Neuronal stem cell (in vitro differentiated cells): ENCODE data around the gene ATP1A2.

Experiments used
- DNase-seq: peaks from one replicate; pipeline ENCODE4 v3.0.0-alpha.2; 2013; ENCODE audit warnings: low spot score
- H2AFZ ChIP-seq: one replicate; pipeline ENCODE4 v1.6.1; 2013; ENCODE audit warnings: mild to moderate bottlenecking, low read length, inconsistent platforms
- H2AK5ac ChIP-seq: 2 replicates; pipeline ENCODE4 v1.6.1; 2013; ENCODE audit warnings: low read depth, mild to moderate bottlenecking, inconsistent platforms, low read length, moderate library complexity, mixed read lengths
- H2BK120ac ChIP-seq: 2 replicates; pipeline ENCODE4 v1.6.1; 2013; ENCODE audit warnings: low read depth, mild to moderate bottlenecking, inconsistent platforms, low read length, moderate library complexity, mixed read lengths
- H2BK12ac ChIP-seq: one replicate; pipeline ENCODE4 v1.6.1; 2013; ENCODE audit warnings: low read length, inconsistent platforms
- H2BK15ac ChIP-seq: 2 replicates; pipeline ENCODE4 v1.6.1; 2013; ENCODE audit warnings: mild to moderate bottlenecking, low read length, inconsistent platforms, mixed read lengths
- H2BK5ac ChIP-seq: one replicate; pipeline ENCODE4 v1.6.1; 2013; ENCODE audit warnings: inconsistent platforms, mild to moderate bottlenecking, low read length, moderate library complexity
- H3K14ac ChIP-seq: one replicate; pipeline ENCODE4 v1.6.1; 2013; ENCODE audit warnings: low read length, inconsistent platforms
- H3K18ac ChIP-seq: 2 replicates; pipeline ENCODE4 v1.6.1; 2013; ENCODE audit warnings: low read length, inconsistent platforms
- H3K23ac ChIP-seq: 2 replicates; pipeline ENCODE4 v1.6.1; 2013; ENCODE audit warnings: low read depth, mild to moderate bottlenecking, mixed read lengths, low read length, inconsistent platforms; ENCODE audit not compliant: poor library complexity
- H3K27ac ChIP-seq: replicated peaks from 3 replicates; pipeline ENCODE4 v1.5.1; 2013; ENCODE audit warnings: low read length, inconsistent platforms
- H3K27me3 ChIP-seq, 3 experiments: 2 replicates each; pipeline ENCODE4 v1.6.1; 2013; ENCODE audit warnings: low read length in 3 of 3, mild to moderate bottlenecking in 2 of 3, inconsistent platforms in 1 of 3, low read depth in 1 of 3, mixed read lengths in 1 of 3, moderate library complexity in 1 of 3; ENCODE audit not compliant: control insufficient read depth in 3 of 3, insufficient read depth in 3 of 3
- H3K36me3 ChIP-seq, 2 donors: replicated peaks in 1 of 2; 2 replicates each; pipeline ENCODE4 v1.6.1; 2013; ENCODE audit warnings: low read length in 2 of 2; ENCODE audit not compliant: control insufficient read depth in 2 of 2, insufficient read depth in 2 of 2
- H3K4ac ChIP-seq: 2 replicates; pipeline ENCODE4 v1.6.1; 2013; ENCODE audit warnings: inconsistent platforms, mild to moderate bottlenecking, low read length, moderate library complexity
- H3K4me1 ChIP-seq, 2 donors: 1 replicate in 1 of 2; 2 replicates in 1 of 2; pipeline ENCODE4 v1.6.1; 2013; ENCODE audit warnings: low read length in 2 of 2, low read depth in 1 of 2; ENCODE audit not compliant: control insufficient read depth in 2 of 2, insufficient read depth in 1 of 2
- H3K4me2 ChIP-seq: one replicate; pipeline ENCODE4 v1.6.1; 2013; ENCODE audit warnings: mild to moderate bottlenecking, low read length, inconsistent platforms; ENCODE audit not compliant: insufficient read depth, poor library complexity, severe bottlenecking
- H3K4me3 ChIP-seq, 2 donors: 2 replicates each; pipeline ENCODE4 v1.5.1; 2013; ENCODE audit warnings: low read length in 2 of 2, mild to moderate bottlenecking in 2 of 2, inconsistent platforms in 1 of 2, moderate library complexity in 1 of 2
- H3K79me1 ChIP-seq: one replicate; pipeline ENCODE4 v1.6.1; 2013; ENCODE audit warnings: low read depth, mild to moderate bottlenecking, inconsistent platforms, low read length, moderate library complexity
- H3K9ac ChIP-seq: one replicate; pipeline ENCODE4 v1.6.1; 2013; ENCODE audit warnings: mild to moderate bottlenecking, low read depth, low read length, inconsistent platforms; ENCODE audit not compliant: poor library complexity
- H3K9me3 ChIP-seq, 2 donors: replicated peaks in 1 of 2; 2 replicates each; pipeline versions ENCODE3 to v1.6.1; 2013; ENCODE audit warnings: low read length in 2 of 2, mild to moderate bottlenecking in 2 of 2, inconsistent platforms in 1 of 2, low read depth in 1 of 2, mixed read lengths in 1 of 2, moderate library complexity in 1 of 2; ENCODE audit not compliant: control insufficient read depth in 2 of 2, insufficient read depth in 1 of 2
- H4K8ac ChIP-seq: one replicate; pipeline ENCODE4 v1.6.1; 2013; ENCODE audit warnings: low read depth, mild to moderate bottlenecking, inconsistent platforms, low read length, moderate library complexity
- H4K91ac ChIP-seq: one replicate; pipeline ENCODE4 v1.6.1; 2013; ENCODE audit warnings: low read length, low read depth, mild to moderate bottlenecking, inconsistent platforms; ENCODE audit not compliant: poor library complexity
- WGBS, 2 donors: extraction: QIAGEN DNeasy Blood & Tissue Kit; methylation state at CpG; one replicate each; pipeline ENCODE4 v1.1.7; 2013; ENCODE audit warnings: missing lambda C conversion rate in 2 of 2, mixed read lengths in 1 of 2; ENCODE audit not compliant: insufficient read length in 2 of 2, insufficient replicate concordance in 1 of 2; ENCODE audit errors: extremely low coverage in 2 of 2; 5-methylcytosine and 5-hydroxymethylcytosine counted together

The ATP1A2 gene

DNA sequence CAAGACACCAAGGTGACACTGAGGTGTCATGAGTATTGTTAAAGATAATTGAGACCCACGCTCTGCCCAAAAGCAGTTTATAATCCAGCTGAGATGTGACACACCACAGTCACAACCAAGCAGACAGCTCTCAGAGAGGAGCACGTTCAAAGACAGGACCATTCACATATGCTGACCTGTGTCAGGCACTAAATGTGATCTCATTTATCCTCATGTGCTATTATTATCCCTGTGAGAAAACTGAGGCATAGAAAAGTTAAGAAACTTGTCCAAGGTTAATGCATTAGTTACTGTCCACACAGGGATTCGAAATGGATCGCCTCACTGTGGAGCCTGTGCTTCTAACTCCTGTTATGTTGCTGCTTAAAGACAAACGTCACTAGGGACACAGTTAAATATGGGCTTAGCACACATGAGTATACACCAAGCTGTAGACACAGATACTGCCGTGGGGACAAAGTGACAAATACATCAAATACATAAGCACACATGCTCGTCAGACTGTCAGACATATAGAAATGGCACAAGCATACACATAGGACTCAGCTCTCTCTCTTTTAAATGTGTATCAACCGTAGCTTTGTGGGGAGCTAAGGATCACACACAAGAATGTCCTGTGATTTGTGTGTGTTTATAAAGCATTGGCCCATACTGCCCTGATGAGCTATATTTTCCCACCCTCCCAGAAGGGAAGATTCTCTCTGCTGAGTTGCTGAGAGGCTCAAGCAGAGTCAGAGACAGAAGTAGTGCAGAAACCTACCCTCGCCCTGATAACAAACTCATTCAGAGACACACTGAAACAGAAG lies 13.6 kb upstream of the ATP1A2 start:
- no peaks in the 10 kb centered on the region for H3K27me3 ChIP-seq
- H2AK5ac ChIP-seq = peak overlapping the region; percentile 4
- H2BK12ac ChIP-seq = no peak overlapping the region
- no peak overlapping the region for H3K4ac ChIP-seq
- DNase-seq = no peak
- no peaks in the 10 kb centered on the region for H3K9me3 ChIP-seq
- H3K4me1 ChIP-seq = peaks cover 31 to 47% of the 10 kb centered on the region in 2 donors
- no peak overlapping the region for H3K27ac ChIP-seq
- H2BK15ac ChIP-seq = no peak overlapping the region
- H3K23ac ChIP-seq = no peak overlapping the region
- no peak overlapping the region for H2BK5ac ChIP-seq
- no peak overlapping the region for H3K4me3 ChIP-seq
- no peaks in the 10 kb centered on the region for H3K79me1 ChIP-seq
- no peak overlapping the region for H4K91ac ChIP-seq
- no peak overlapping the region for H3K14ac ChIP-seq
- H3K18ac ChIP-seq = no peak overlapping the region
- no peaks in the 10 kb centered on the region for H3K36me3 ChIP-seq
- H3K9ac ChIP-seq = no peak overlapping the region
- H3K4me2 ChIP-seq = no peak overlapping the region
- H2BK120ac ChIP-seq = no peak overlapping the region
- peak overlapping the region; percentile 62 for H2AFZ ChIP-seq
- H4K8ac ChIP-seq = no peak overlapping the region
- WGBS, 2 donors = no CpG with 5 or more reads among the region's 9 CpGs

DNA sequence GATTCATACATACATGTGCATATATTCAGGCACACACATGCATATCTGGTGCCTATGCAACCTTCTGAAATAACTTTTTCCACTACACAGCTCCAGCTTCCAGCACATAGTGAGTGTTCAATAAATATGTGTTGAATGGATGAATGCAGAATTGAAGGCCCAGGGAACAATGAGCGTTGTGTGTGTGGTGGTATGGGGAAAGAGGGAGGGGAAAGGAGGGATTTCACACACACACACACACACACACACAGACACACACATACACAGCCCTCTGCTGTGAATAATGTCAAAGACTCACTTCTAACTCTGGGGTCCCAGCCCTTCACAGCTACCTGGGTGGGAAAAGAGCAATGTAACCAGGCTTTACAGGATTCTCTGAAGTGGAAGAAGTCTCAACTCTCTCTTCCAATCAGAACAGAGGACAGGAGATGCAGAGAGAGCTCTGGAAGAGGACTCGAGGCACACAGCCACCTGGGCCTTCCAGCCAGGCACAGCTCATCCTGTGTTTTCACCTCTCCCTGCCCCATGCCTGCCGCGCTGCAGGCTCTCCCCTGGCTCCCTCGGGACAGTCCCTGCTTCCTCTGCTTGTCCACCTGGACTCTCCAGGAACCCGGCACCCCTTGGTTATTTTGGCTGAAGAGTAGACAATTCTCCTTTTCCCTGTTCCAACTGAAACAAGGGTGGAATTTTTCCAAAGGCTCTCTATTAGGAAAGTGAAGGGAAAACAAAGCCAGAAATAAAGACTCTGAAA lies 11.7 kb upstream of the ATP1A2 start:
- Histone ChIP-seq H3K27me3 (no peaks in the 10 kb centered on the region), H3K14ac (no peak overlapping the region), H3K36me3 (no peaks in the 10 kb centered on the region), H2AFZ (peak overlapping the region; percentile 67), H3K4me3 (no peak overlapping the region), H2BK12ac (no peak overlapping the region), H3K4me2 (no peak overlapping the region), H3K23ac (no peak overlapping the region), H3K18ac (peak overlapping the region; percentile 70), H2BK15ac (no peak overlapping the region), H2AK5ac (no peak overlapping the region), H2BK5ac (no peak overlapping the region), H3K27ac (no peak overlapping the region), H3K79me1 (no peaks in the 10 kb centered on the region), H2BK120ac (no peak overlapping the region), H3K9me3 (no peaks in the 10 kb centered on the region), H3K9ac (no peak overlapping the region), H4K91ac (no peak overlapping the region), H4K8ac (no peak overlapping the region), H3K4me1 (peaks cover 28 to 43% of the 10 kb centered on the region in 2 donors), H3K4ac (no peak overlapping the region)
- no CpG with 5 or more reads among the region's 6 CpGs for WGBS, 2 donors
- DNase-seq = no peak

DNA sequence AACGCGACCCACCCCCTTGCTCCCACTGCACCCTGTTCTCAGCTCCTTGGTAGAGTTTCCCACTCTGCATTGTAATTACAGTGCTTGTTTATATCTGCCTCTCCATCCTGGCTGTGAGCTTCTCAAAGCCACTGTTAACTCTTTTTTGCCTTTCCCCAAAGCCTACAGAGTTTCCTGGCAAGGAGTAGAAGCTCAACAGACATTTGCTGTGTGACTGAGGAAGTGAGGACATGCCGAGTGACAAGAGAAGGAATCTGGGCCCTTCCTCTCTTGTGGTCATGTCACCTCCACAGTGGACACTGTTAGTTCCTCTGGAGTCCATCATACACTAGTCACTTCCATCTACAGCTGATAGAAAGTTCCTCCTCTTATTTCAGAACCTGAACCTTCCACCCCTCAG lies 11.1 kb upstream of the ATP1A2 start:
- H2BK5ac ChIP-seq = no peak overlapping the region
- H3K79me1 ChIP-seq = no peaks in the 10 kb centered on the region
- no peak overlapping the region for H3K14ac ChIP-seq
- no peak overlapping the region for H2BK120ac ChIP-seq
- no peak overlapping the region for H4K91ac ChIP-seq
- no peak overlapping the region for H3K9ac ChIP-seq
- H3K4me2 ChIP-seq = no peak overlapping the region
- no peak overlapping the region for H3K23ac ChIP-seq
- H3K4ac ChIP-seq = no peak overlapping the region
- H3K27me3 ChIP-seq = no peaks in the 10 kb centered on the region
- H3K4me3 ChIP-seq = no peak overlapping the region
- no peak for DNase-seq
- H3K9me3 ChIP-seq = no peaks in the 10 kb centered on the region
- H3K18ac ChIP-seq = no peak overlapping the region
- H2AFZ ChIP-seq = peak overlapping the region; percentile 67
- H2BK15ac ChIP-seq = no peak overlapping the region
- WGBS, 2 donors = no CpG with 5 or more reads among the region's 3 CpGs
- no peak overlapping the region for H2AK5ac ChIP-seq
- peaks cover 29 to 47% of the 10 kb centered on the region in 2 donors for H3K4me1 ChIP-seq
- no peak overlapping the region for H4K8ac ChIP-seq
- H2BK12ac ChIP-seq = no peak overlapping the region
- no peaks in the 10 kb centered on the region for H3K36me3 ChIP-seq
- H3K27ac ChIP-seq = no peak overlapping the region

GRCh38 chr1:160105155-160105554 lies 10.4 kb upstream of the ATP1A2 start:
- H4K91ac ChIP-seq = no peak overlapping the region
- H3K4ac ChIP-seq = no peak overlapping the region
- no peak overlapping the region for H4K8ac ChIP-seq
- H3K27me3 ChIP-seq = no peaks in the 10 kb centered on the region
- H2BK15ac ChIP-seq = no peak overlapping the region
- H3K14ac ChIP-seq = no peak overlapping the region
- H2AK5ac ChIP-seq = no peak overlapping the region
- H3K36me3 ChIP-seq = no peaks in the 10 kb centered on the region
- H3K9ac ChIP-seq = no peak overlapping the region
- H3K9me3 ChIP-seq = no peaks in the 10 kb centered on the region
- no peak overlapping the region for H3K4me2 ChIP-seq
- no peak overlapping the region for H2BK12ac ChIP-seq
- H3K4me1 ChIP-seq = peaks cover 33 to 53% of the 10 kb centered on the region in 2 donors
- no peak overlapping the region for H2AFZ ChIP-seq
- H2BK120ac ChIP-seq = no peak overlapping the region
- no peaks in the 10 kb centered on the region for H3K79me1 ChIP-seq
- no peak overlapping the region for H3K27ac ChIP-seq
- no peak for DNase-seq
- no peak overlapping the region for H3K18ac ChIP-seq
- H2BK5ac ChIP-seq = no peak overlapping the region
- H3K23ac ChIP-seq = no peak overlapping the region
- no peak overlapping the region for H3K4me3 ChIP-seq
- no CpG with 5 or more reads among the region's 5 CpGs for WGBS, 2 donors
